K562 (cell line): ENCODE data around the gene DHX35. TPM values are rescaled to one million over a fixed set of nuclear protein-coding genes. Genes with fewer than 3 reads are reported as not detected.
A peak's percentile ranks its signal among the peaks of the same experiment; 100 is the strongest.

Experiments
- ATAC-seq: fragments of 200-7000 bp; cut with Tn5 transposase; 3 replicates; pipeline ENCODE4 v1.9.1; 2020; ENCODE audit warnings: moderate library complexity
- BruUV-seq: library from RNA; stranded (reverse); fragments of 400-500 nt; replicated peaks from 2 replicates; lab custom pipeline; 2021; lab: Mats Ljungman, UMichigan
- CTCF ChIA-PET: fragments of 300-600 bp; formaldehyde crosslinking; extraction: SDS; loops from one replicate; lab custom pipeline; 2021; ENCODE audit warnings: low intra/inter-chr PET ratio; lab: Yijun Ruan, JAX
- POLR2A ChIA-PET: fragments of 300-600, 350-650 bp; sonication (Branson Sonifier 250); formaldehyde crosslinking; extraction: SDS; loops from one replicate; lab custom pipeline; 2021; ENCODE audit warnings: antibody characterized with exemption, inconsistent platforms; lab: Yijun Ruan, JAX
- DNase-seq, 4 experiments: peaks; one replicate each; pipeline versions ENCODE4 v3.0.0 to v3.0.0-alpha.2; 2011 to 2018; ENCODE audit warnings: low spot score in 3 of 4, mixed read lengths in 3 of 4; ENCODE audit errors: extremely low read depth in 1 of 4
- FAIRE-seq: peaks from 2 replicates; lab custom pipeline; 2011; peaks lifted over from hg19 to GRCh38; lab: Jason Lieb, UNC
- H2AFZ ChIP-seq: 2 replicates; pipeline ENCODE4 v1.6.0; 2011; ENCODE audit warnings: low read depth, low read length, control low read depth, inconsistent platforms
- H3K27ac ChIP-seq: fragments of 200-600 bp; 3 replicates; pipeline ENCODE4 v1.8.0; 2011; ENCODE audit warnings: low read depth, mild to moderate bottlenecking, control low read depth, inconsistent platforms, low read length, moderate library complexity, mixed read lengths; ENCODE audit errors: extremely low read depth
- H3K27me3 ChIP-seq, 2 experiments: fragments of 300-600 bp in 1 of 2; 2 replicates in 1 of 2; 3 replicates in 1 of 2; pipeline versions ENCODE4 v1.6.0 to v1.8.0; 2011; ENCODE audit warnings: inconsistent platforms in 2 of 2, low read length in 2 of 2, mild to moderate bottlenecking in 1 of 2, mixed read lengths in 1 of 2, moderate library complexity in 1 of 2; ENCODE audit not compliant: control insufficient read depth in 2 of 2, insufficient read depth in 2 of 2
- H3K36me3 ChIP-seq: fragments of 300-600 bp; 3 replicates; pipeline ENCODE4 v1.8.0; 2011; ENCODE audit warnings: mild to moderate bottlenecking, low read length, inconsistent platforms; ENCODE audit not compliant: control insufficient read depth, insufficient read depth
- H3K4me1 ChIP-seq, 2 experiments: fragments of 200-600 bp in 1 of 2; replicated peaks in 1 of 2; 2 replicates in 1 of 2; 3 replicates in 1 of 2; pipeline versions ENCODE4 v1.5.1 to v1.8.0; 2011; ENCODE audit warnings: inconsistent platforms in 2 of 2, low read length in 2 of 2, mild to moderate bottlenecking in 1 of 2, mixed read lengths in 1 of 2, moderate library complexity in 1 of 2; ENCODE audit not compliant: control insufficient read depth in 2 of 2, insufficient read depth in 2 of 2
- H3K4me2 ChIP-seq: 2 replicates; pipeline ENCODE4 v1.6.1; 2011; ENCODE audit warnings: low read length, control low read depth, inconsistent platforms, mixed read lengths; ENCODE audit not compliant: insufficient read depth
- H3K4me3 ChIP-seq: fragments of 200-600 bp; sonication (generic), shearing (Covaris generic); 2 replicates; pipeline ENCODE4 v1.5.1; 2016; ENCODE audit warnings: control low read depth, inconsistent platforms
- H3K79me2 ChIP-seq: fragments of 200-600 bp; 3 replicates; pipeline ENCODE4 v1.8.0; 2011; ENCODE audit warnings: low read length, inconsistent platforms; ENCODE audit not compliant: control insufficient read depth, insufficient read depth
- H3K9ac ChIP-seq, 2 experiments: 2 replicates each; pipeline versions ENCODE4 v1.6.0 to v1.6.1; 2011; ENCODE audit warnings: low read depth in 2 of 2, low read length in 2 of 2, control low read depth in 1 of 2, inconsistent platforms in 1 of 2, mild to moderate bottlenecking in 1 of 2, mixed read lengths in 1 of 2; ENCODE audit not compliant: insufficient read depth in 1 of 2
- H3K9me1 ChIP-seq: one replicate; pipeline ENCODE4 v1.6.0; 2011; ENCODE audit warnings: inconsistent platforms, mild to moderate bottlenecking, low read length, moderate library complexity; ENCODE audit not compliant: control insufficient read depth, insufficient read depth
- H3K9me3 ChIP-seq: replicated peaks from 2 replicates; pipeline ENCODE4 v1.5.1; 2011; ENCODE audit warnings: low read depth, low read length, inconsistent platforms; ENCODE audit not compliant: control insufficient read depth, insufficient read depth
- H4K20me1 ChIP-seq: replicated peaks from 2 replicates; pipeline ENCODE4 v1.6.1; 2011; ENCODE audit warnings: low read length, inconsistent platforms, mixed read lengths; ENCODE audit not compliant: control insufficient read depth, insufficient read depth
- TBL1XR1 ChIP-seq, 2 experiments: IDR thresholded peaks; 2 replicates each; pipeline ENCODE4 v1.6.1; 2012; ENCODE audit warnings: improper control_type of control experiment in 2 of 2, low read length in 2 of 2, mild to moderate bottlenecking in 1 of 2
- WGBS: fragments of 100-300 bp; shearing (Covaris generic); methylation state at CpG from one replicate; pipeline ENCODE4 v1.1.6; 2016; ENCODE audit warnings: low coverage, mixed read lengths; ENCODE audit not compliant: insufficient coverage; ENCODE audit errors: missing lambda C conversion rate; 5-methylcytosine and 5-hydroxymethylcytosine counted together
- in situ Hi-C: fragments of 300-500 bp; cut with MboI; formaldehyde crosslinking; loops from 4 replicates; pipeline ENCODE4 v1.15.0; 2018; ENCODE audit warnings: inconsistent platforms, mixed read lengths
- intact Hi-C: fragments of 100-400 bp; cut with micrococcal nuclease; formaldehyde crosslinking; loops from 2 replicates; pipeline ENCODE4 v1.14.2; 2022
- polyA plus RNA-seq, 8 experiments: library from polyadenylated mRNA; depleted of rRNA in 4 of 8; stranded (reverse) in 5 of 8; unstranded in 3 of 8; fragments of >200 nt; fragmentation: Nextera tagmentation in 2 of 8; fragmentation: Illumina TruSeq in 1 of 8; extraction: Ambion mirVana in 2 of 8; extraction: Trizol in 1 of 8; gene quantifications; 2 replicates each; pipeline versions ENCODE4 v1.2.1 to v1.2.3, GENCODE V29; 2011 to 2014; ENCODE audit warnings: inconsistent platforms in 1 of 8, missing spikeins in 1 of 8
- total RNA-seq, 7 experiments: library from RNA; depleted of rRNA in 6 of 7; stranded (reverse); fragments of >200 nt in 6 of 7; fragmentation: Illumina TruSeq in 2 of 7; extraction: Trizol in 2 of 7; gene quantifications; 2 replicates each; pipeline versions ENCODE4 v1.2.1 to v1.2.3, GENCODE V29; 2011 to 2021; ENCODE audit warnings: low replicate concordance in 1 of 7
- TF ChIP-seq, protein P1 (sequence below): fragments of 450-650 bp; IDR thresholded peaks from 2 replicates; pipeline ENCODE4 v1.6.1; 2016

The DHX35 gene
- total and polyA plus RNA-seq, 9 of the 15 experiments (the other 6 are each of a cell fraction or from before 2014, with no cell fraction given), result 6.5 to 25.6 (median 16.9) TPM

GRCh38 chr20:38991814-38992704 is 29.9 kb downstream of the DHX35 start:
- CTCF ChIA-PET, result no interaction called here
- 54% methylated on average over 5 of the region's 5 CpGs for WGBS
- no peak overlapping the region for H2AFZ ChIP-seq
- peaks cover 56% of the 10 kb centered on the region for H3K36me3 ChIP-seq
- H3K4me2 ChIP-seq, result no peak overlapping the region
- FAIRE-seq (no peak), ATAC-seq (no peak), DNase-seq (no peak)
- POLR2A ChIA-PET, result interaction anchor here (0.6 to 0.9 kb wide), 5 partner anchors 10 to 266 kb away, joined by 3 to 4 read pairs (median 3); no protein-coding TSS in a partner anchor
- H3K4me1 ChIP-seq, result peaks cover 9 to 17% of the 10 kb centered on the region in 2 experiments; a peak in 4 of 5 replicates
- H3K9ac ChIP-seq, result no peak overlapping the region
- no peak overlapping the region for H3K4me3 ChIP-seq
- H4K20me1 ChIP-seq, result no peaks in the 10 kb centered on the region
- no TSS peak for BruUV-seq
- no peaks in the 10 kb centered on the region for H3K9me3 ChIP-seq
- in situ Hi-C loops, result no loop called here
- TF ChIP-seq TBL1XR1 (IDR thresholded peaks at IDR 0.05; ENCODE audit: low read length in 2 of 2), result no peak
- TF ChIP-seq, protein P1, sequence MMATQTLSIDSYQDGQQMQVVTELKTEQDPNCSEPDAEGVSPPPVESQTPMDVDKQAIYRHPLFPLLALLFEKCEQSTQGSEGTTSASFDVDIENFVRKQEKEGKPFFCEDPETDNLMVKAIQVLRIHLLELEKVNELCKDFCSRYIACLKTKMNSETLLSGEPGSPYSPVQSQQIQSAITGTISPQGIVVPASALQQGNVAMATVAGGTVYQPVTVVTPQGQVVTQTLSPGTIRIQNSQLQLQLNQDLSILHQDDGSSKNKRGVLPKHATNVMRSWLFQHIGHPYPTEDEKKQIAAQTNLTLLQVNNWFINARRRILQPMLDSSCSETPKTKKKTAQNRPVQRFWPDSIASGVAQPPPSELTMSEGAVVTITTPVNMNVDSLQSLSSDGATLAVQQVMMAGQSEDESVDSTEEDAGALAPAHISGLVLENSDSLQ, result peak; percentile 36; the same call in 1 of the 2 replicates
- intact Hi-C loops, result no loop called here
- no peaks in the 10 kb centered on the region for H3K27me3 ChIP-seq
- no peaks in the 10 kb centered on the region for H3K9me1 ChIP-seq
- H3K79me2 ChIP-seq, result no peaks in the 10 kb centered on the region; the same call in 2 of the 3 replicates
- no peak overlapping the region for H3K27ac ChIP-seq
